Astrocyte (in vitro differentiated cells and primary cell): ENCODE data around the gene CACHD1. TPM values are rescaled to one million over a fixed set of nuclear protein-coding genes. Genes with fewer than 3 reads are reported as not detected.
A peak's percentile ranks its signal among the peaks of the same experiment; 100 is the strongest.

Experiments
- DNase-seq: peaks from one replicate; pipeline ENCODE4 v3.0.0-alpha.2; 2010; ENCODE audit warnings: low read depth
- FAIRE-seq: peaks from 2 replicates; lab custom pipeline; 2011; peaks lifted over from hg19 to GRCh38; lab: Jason Lieb, UNC
- H2AFZ ChIP-seq: 2 replicates; pipeline ENCODE4 v1.6.0; 2012; ENCODE audit warnings: low read depth, low read length, inconsistent platforms
- H3K27ac ChIP-seq: 2 replicates; pipeline ENCODE4 v1.5.1; 2011; ENCODE audit warnings: low read depth, low read length, inconsistent platforms
- H3K27me3 ChIP-seq: 2 replicates; pipeline ENCODE4 v1.6.0; 2011; ENCODE audit warnings: low read length, inconsistent platforms; ENCODE audit not compliant: insufficient read depth
- H3K36me3 ChIP-seq: 2 replicates; pipeline ENCODE4 v1.5.1; 2011; ENCODE audit warnings: low read length, inconsistent platforms; ENCODE audit not compliant: insufficient read depth
- H3K4me1 ChIP-seq: 2 replicates; pipeline ENCODE4 v1.5.1; 2011; ENCODE audit warnings: low read length, inconsistent platforms; ENCODE audit not compliant: insufficient read depth
- H3K4me2 ChIP-seq: 2 replicates; pipeline ENCODE4 v1.6.0; 2012; ENCODE audit warnings: low read length, inconsistent platforms
- H3K4me3 ChIP-seq: 2 replicates; pipeline ENCODE4 v1.5.1; 2011; ENCODE audit warnings: low read depth, mild to moderate bottlenecking, low read length, inconsistent platforms; ENCODE audit not compliant: insufficient read depth
- H3K79me2 ChIP-seq: 2 replicates; pipeline ENCODE4 v1.6.0; 2012; ENCODE audit warnings: mild to moderate bottlenecking, low read length, inconsistent platforms; ENCODE audit not compliant: insufficient read depth
- H3K9ac ChIP-seq: 2 replicates; pipeline ENCODE4 v1.6.0; 2012; ENCODE audit warnings: mild to moderate bottlenecking, low read length, inconsistent platforms
- H3K9me3 ChIP-seq: 2 replicates; pipeline ENCODE4 v1.5.1; 2012; ENCODE audit warnings: low read depth, mild to moderate bottlenecking, low read length, inconsistent platforms; ENCODE audit not compliant: insufficient read depth
- H4K20me1 ChIP-seq: 2 replicates; pipeline ENCODE4 v1.6.0; 2012; ENCODE audit warnings: low read length, inconsistent platforms; ENCODE audit not compliant: insufficient read depth
- H3K27ac Mint-ChIP-seq: one replicate; pipeline ENCODE4 v1.8.0; 2021; ENCODE audit warnings: mild to moderate bottlenecking, mixed read lengths; ENCODE audit not compliant: unreplicated experiment
- H3K27me3 Mint-ChIP-seq: one replicate; pipeline ENCODE4 v1.8.0; 2021; ENCODE audit warnings: low read depth, mixed read lengths; ENCODE audit not compliant: unreplicated experiment
- H3K36me3 Mint-ChIP-seq: one replicate; pipeline ENCODE4 v1.8.0; 2021; ENCODE audit warnings: low read depth, mixed read lengths; ENCODE audit not compliant: unreplicated experiment
- H3K4me1 Mint-ChIP-seq: one replicate; pipeline ENCODE4 v1.8.0; 2021; ENCODE audit warnings: low read depth, mixed read lengths; ENCODE audit not compliant: unreplicated experiment
- H3K4me3 Mint-ChIP-seq: one replicate; pipeline ENCODE4 v1.8.0; 2021; ENCODE audit warnings: mild to moderate bottlenecking, moderate library complexity, mixed read lengths; ENCODE audit not compliant: unreplicated experiment
- H3K9me3 Mint-ChIP-seq: one replicate; pipeline ENCODE4 v1.8.0; 2021; ENCODE audit warnings: mild to moderate bottlenecking, mixed read lengths; ENCODE audit not compliant: unreplicated experiment
- EZH2 ChIP-seq: IDR thresholded peaks from 2 replicates; pipeline ENCODE4 v1.6.1; 2012; ENCODE audit warnings: mild to moderate bottlenecking, low read length, inconsistent platforms; ENCODE audit not compliant: insufficient read depth
- total RNA-seq: library from RNA; stranded (reverse); gene quantifications from 2 replicates; pipeline ENCODE4 v1.2.1, GENCODE V29; 2021
- TF ChIP-seq, protein P1 (sequence below): IDR thresholded peaks from 2 replicates; pipeline ENCODE4 v1.5.1; 2011; ENCODE audit warnings: low read depth, mild to moderate bottlenecking, inconsistent platforms, low read length, moderate library complexity; ENCODE audit not compliant: insufficient read depth

CACHD1 gene
- total RNA-seq, 1 donor from 2014 or later, result 21.2 TPM

DNA sequence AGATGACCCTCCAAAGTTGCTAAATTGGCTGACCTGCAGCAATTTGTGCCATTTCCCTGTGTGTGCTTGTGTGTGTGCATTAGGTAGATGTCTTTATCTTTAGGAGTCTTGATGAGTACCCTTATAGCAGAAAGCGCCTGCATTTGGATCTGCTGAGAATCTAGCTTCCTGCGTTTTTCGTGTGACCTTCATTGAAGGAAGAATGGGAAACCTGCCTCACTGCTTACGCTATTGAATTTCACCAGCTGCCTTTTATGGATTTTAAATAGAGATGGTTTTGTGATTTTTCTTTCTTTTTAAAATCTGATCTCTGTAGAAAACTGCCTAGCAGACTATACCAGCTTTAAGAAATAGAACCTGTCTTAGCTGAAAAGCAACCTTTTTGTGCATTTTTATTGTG is 124.5 kb downstream of the CACHD1 start:
- Histone ChIP-seq H3K4me1 (peaks cover 10% of the 10 kb centered on the region), H3K27ac (no peak overlapping the region), H3K4me2 (no peak overlapping the region), H3K27me3 (no peaks in the 10 kb centered on the region), H3K36me3 (no peaks in the 10 kb centered on the region), H3K4me3 (no peak overlapping the region), H3K79me2 (no peaks in the 10 kb centered on the region), H3K9me3 (no peaks in the 10 kb centered on the region), H4K20me1 (no peaks in the 10 kb centered on the region), H2AFZ (no peak overlapping the region), H3K9ac (no peak overlapping the region)
- no peaks in the 10 kb centered on the region for H3K36me3 Mint-ChIP-seq
- FAIRE-seq (no peak), DNase-seq (no peak)
- H3K4me1 Mint-ChIP-seq, result peaks cover 31% of the 10 kb centered on the region
- H3K4me3 Mint-ChIP-seq, result no peak overlapping the region
- no peaks in the 10 kb centered on the region for H3K27me3 Mint-ChIP-seq
- no peak for TF ChIP-seq EZH2
- TF ChIP-seq, protein P1, sequence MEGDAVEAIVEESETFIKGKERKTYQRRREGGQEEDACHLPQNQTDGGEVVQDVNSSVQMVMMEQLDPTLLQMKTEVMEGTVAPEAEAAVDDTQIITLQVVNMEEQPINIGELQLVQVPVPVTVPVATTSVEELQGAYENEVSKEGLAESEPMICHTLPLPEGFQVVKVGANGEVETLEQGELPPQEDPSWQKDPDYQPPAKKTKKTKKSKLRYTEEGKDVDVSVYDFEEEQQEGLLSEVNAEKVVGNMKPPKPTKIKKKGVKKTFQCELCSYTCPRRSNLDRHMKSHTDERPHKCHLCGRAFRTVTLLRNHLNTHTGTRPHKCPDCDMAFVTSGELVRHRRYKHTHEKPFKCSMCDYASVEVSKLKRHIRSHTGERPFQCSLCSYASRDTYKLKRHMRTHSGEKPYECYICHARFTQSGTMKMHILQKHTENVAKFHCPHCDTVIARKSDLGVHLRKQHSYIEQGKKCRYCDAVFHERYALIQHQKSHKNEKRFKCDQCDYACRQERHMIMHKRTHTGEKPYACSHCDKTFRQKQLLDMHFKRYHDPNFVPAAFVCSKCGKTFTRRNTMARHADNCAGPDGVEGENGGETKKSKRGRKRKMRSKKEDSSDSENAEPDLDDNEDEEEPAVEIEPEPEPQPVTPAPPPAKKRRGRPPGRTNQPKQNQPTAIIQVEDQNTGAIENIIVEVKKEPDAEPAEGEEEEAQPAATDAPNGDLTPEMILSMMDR, result no peak
- H3K27ac Mint-ChIP-seq, result no peak overlapping the region
- H3K9me3 Mint-ChIP-seq, result no peaks in the 10 kb centered on the region

DNA sequence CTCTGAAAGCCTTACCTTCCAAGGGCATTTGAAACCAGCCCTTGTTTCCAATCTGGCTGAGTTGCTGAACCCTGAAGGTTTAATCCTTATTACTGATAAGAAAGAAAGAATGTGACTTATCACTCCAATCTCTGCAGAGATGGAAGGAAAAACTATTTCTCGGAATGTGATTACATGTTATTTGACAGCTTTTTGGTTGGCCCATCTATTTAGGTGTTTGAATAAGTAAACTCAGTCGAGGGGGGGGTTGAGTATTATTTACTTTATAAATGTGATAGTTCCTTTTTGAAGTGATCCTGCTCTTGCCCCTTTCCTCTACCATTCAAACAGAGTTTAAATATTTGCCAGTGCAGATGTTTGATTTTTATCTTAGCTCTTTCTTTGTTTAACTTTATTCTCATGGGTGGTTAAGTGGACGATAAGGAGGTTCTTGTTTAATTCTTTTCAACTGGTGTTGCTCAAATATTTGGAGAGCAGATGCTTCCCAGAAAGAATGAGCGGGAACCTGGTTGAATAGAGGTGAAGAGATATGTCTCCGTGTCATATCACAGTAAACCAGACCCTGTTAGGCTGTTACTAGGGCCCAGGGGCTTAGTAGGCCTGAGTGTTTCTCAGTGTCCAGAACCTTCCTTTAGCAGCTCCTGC is 126.1 kb downstream of the CACHD1 start:
- no peaks in the 10 kb centered on the region for H3K36me3 ChIP-seq
- H3K9ac ChIP-seq, result no peak overlapping the region
- no peaks in the 10 kb centered on the region for H3K9me3 ChIP-seq
- TF ChIP-seq, protein P1, result no peak
- no peak for TF ChIP-seq EZH2
- H3K4me1 ChIP-seq, result peaks cover 10% of the 10 kb centered on the region
- Mint-ChIP-seq H3K27ac (no peak overlapping the region), H3K27me3 (no peaks in the 10 kb centered on the region), H3K9me3 (no peaks in the 10 kb centered on the region), H3K36me3 (peaks cover 4% of the 10 kb centered on the region), H3K4me3 (no peak overlapping the region), H3K4me1 (peaks cover 33% of the 10 kb centered on the region)
- H3K27ac ChIP-seq, result no peak overlapping the region
- no peak for DNase-seq
- H4K20me1 ChIP-seq, result no peaks in the 10 kb centered on the region
- H2AFZ ChIP-seq, result no peak overlapping the region
- H3K4me3 ChIP-seq, result no peak overlapping the region
- no peak for FAIRE-seq
- no peak overlapping the region for H3K4me2 ChIP-seq
- H3K79me2 ChIP-seq, result no peaks in the 10 kb centered on the region
- no peaks in the 10 kb centered on the region for H3K27me3 ChIP-seq

DNA sequence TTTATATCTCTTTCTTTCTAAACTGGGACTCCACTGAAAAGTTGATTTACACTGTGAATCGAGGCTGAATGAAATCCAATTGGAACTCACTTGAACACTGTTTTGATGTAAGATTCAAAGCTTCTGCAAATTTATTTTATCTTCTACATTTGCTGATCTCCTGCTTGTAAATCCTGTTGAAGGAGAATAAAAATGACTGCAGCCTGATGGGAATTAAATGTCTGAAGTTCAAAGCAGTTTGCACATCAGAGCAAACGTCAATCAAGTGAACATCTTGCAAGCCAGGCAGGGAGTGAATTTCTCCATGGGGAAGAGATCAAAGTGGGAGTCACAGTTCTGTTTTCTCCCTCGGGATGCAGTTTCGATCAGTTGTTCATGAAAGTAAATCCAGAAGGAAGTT is 127.2 kb downstream of the CACHD1 start:
- H3K79me2 ChIP-seq, result no peaks in the 10 kb centered on the region
- Mint-ChIP-seq H3K27me3 (no peaks in the 10 kb centered on the region), H3K9me3 (no peaks in the 10 kb centered on the region), H3K27ac (no peak overlapping the region), H3K36me3 (peaks cover 4% of the 10 kb centered on the region), H3K4me1 (peaks cover 40% of the 10 kb centered on the region), H3K4me3 (no peak overlapping the region)
- no peak overlapping the region for H2AFZ ChIP-seq
- H3K9ac ChIP-seq, result no peak overlapping the region
- no peak overlapping the region for H3K4me3 ChIP-seq
- peaks cover 10% of the 10 kb centered on the region for H3K4me1 ChIP-seq
- no peak for TF ChIP-seq EZH2
- TF ChIP-seq, protein P1, result no peak
- no peaks in the 10 kb centered on the region for H3K27me3 ChIP-seq
- H3K9me3 ChIP-seq, result no peaks in the 10 kb centered on the region
- H3K36me3 ChIP-seq, result no peaks in the 10 kb centered on the region
- no peak overlapping the region for H3K4me2 ChIP-seq
- H4K20me1 ChIP-seq, result no peaks in the 10 kb centered on the region
- DNase-seq (no peak), FAIRE-seq (peak; percentile 66)
- no peak overlapping the region for H3K27ac ChIP-seq
